Amygdala (tissue), 56 donors: ENCODE data around the gene ARID4B.

Source experiments
- DNase-seq, 56 donors: peaks; one replicate each; lab custom pipeline; 2025; lab: John Stamatoyannopoulos, UW

The ARID4B gene

DNA sequence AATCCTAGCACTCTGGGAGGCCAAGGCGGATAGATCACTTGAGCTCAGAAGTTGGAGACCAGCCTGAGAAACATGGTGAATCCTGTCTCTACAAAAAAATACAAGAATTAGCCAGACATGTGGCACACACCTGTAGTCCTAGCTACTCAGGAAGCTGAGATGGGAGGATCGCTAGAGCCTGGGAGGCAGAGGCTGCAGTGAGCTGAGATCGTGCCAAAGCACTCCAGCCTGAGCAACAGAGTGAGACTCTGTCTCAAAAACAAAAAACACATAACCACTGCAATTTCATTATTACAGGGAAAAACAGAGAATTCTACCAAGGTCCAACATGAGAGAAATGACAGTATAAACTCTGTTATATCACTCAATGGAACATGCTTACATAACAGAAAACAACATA lies 194.9 kb downstream of the ARID4B start:
- no peak for DNase-seq

DNA sequence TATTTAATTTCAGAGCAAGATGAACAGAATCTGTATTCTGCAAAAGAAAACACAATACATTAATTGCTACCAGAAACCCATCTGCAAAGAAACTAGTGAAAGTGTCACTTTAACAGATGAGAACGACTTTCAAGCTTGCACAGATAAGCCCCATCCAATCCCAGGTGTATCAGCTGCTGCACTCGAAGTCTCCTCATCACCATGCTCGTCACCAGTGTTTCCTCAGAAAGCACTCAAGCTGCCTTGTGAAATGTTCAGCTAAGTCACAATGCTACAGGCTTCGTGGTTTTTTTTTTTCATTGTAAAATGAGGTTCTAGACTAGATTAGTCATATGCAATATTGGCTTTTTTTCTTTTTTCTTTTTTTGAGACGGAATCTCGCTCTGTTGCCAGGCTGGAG lies 196.0 kb downstream of the ARID4B start:
- DNase-seq, result no peak

DNA sequence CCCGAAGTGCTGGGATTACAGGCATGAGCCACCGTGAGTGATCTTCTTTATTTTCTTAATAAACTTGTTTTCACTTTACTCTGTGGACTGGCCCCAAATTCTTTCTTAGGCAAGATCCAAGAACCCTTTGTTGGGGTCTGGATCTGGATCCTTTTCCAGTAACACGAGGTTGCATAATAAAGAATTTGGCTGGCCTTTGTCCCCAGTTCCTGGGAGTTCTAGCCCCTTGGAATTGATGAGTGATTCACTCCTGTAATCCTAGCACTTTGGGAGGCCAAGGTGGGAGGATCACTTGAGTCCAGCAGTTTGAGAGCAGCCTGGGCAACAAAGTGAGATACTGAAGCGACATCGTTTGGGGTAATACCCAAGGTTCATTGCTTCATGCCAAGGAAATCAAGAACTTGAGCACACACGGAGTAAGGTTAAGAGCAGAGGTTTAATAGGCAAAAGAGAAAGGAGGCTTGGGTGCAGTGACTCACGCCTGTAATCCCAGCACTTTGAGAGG lies 197.2 kb downstream of the ARID4B start:
- no peak for DNase-seq

DNA sequence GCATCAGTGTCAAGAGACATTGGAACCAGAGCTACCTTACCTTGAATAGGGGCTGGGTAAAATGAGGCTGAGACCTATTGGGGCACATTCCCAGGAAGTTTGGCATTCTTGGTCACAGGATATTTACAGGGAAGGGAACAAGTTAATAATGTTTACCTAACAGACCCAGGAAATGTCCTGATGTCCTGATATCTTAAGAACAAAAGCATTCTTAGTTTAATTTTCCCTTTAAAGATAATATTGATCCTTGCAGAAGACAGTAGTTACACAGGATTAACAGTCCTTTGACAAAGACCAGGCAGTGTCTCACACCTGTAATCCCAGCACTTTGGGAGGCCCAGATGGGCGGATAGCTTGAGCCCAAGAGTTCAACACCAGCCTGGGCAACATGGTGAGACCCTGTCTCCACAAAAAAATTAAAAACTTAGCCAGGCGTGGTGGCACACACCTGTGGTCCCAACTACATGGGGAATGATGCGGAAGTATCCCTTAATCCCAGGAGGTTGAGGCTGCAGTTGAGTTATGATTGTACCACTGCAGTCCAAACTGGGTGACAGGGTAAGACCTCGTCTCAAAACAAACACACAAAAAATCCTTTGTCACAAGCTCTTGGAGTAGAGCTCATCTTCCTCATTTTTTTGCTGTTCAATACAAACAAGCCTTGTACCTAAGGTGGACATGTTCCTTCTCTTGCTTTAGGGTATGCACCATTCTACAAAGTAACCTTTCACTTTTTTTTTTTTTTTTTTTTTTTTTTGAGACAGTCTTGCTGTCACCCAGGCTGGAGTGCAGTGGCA lies 198.0 kb downstream of the ARID4B start:
- no peak for DNase-seq

DNA sequence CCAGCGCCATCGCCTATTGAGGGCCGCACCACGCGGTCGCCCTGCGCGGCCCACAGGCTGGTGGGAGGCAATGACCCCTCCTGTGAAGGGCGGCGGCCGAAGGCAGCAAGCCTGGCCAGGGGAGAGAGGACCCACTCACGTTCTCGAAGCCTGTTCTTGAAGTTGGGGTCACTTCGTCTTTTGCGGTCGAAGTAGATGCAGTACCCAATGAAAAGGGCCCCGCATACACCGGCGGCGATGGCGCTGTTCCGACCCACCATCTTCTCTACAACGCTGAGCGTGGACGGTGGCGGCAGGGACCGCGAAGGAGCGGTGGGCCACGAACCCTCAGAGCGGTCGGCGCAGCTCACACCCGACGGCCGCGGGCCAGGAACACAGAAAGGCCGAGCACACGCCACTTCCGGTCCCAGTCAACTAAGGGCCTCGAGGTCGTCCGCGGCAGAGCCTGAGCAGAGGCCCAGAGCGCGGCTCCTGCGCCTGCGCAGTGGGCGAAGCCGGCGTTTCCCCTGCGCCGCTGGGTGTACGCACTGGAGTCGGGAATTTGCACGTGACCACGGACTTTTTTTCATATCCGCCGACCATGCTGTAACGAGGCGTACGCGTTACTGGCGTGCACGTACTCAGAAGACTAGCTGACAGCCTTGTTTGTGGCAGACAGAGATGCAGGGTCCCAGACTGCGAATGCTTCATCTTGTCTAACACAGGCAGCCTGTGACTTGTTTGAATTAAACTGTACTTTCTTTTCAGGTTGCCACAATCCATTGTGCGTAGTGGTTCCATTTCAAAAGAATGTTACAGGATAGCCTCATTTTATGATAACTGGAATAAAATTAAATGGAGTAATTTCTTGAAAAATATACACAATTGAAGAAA lies 199.3 kb downstream of the ARID4B start, which contains the start of gene TOMM20:
TSS of gene TOMM20 (minus strand) at position 382 of the 873 bp plus-strand sequence. CDS start at position 260, 122 bp downstream.
- DNase-seq, result peak; percentile 42 to 97 (median 92)

DNA sequence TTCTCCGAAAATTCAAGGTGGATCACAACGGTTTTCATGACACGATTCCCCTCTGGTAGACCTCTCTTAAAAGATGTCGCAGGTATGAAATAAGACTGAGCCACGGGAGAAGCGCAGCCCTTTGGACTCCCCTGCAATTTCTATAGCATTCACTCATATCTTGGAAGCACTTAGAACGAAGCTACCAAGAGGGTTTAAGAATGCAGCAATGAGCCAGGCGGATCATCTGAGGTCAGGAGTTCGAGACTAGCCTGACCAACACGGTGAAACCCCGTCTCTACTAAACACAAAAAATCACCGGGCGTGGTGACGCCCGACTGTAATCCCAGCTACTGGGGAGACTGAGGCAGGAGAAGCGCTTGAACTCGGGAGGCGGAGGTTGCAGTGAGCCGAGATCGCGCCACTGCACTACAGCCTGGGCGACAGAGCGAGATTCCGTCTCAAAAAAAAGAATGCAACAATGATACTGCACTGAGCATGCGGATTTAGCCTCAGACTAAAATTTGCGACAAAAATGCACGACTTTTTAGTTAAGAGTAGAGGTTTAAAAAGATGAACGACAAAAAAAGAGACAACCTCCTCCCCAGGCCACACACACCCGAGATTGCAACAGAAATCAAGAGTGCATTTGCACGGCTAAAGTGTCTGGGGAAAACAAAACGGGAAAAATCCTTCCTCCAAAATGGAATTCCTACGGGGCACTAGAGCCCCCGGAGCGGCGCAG lies 200.1 kb downstream of the ARID4B start:
- DNase-seq, result peak in 1 of 56 donors; percentile 19

DNA sequence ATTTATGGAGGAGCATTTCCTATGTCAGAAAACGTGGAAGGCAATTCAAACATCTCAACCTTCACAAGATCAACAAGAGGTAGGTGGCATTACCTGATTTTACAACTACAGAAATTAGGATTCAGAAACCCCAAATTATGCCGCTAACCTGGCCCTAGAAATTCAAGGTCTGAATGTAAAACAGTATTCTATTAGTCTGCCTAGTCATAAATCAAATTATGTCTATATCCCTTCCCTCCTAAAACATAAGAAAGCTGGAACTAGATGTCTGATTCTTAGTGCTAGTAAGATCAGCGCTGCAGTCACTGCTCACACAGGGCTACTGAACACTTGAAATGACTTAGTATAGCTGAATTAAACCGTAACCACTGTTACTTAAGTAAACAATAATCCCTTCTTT lies 200.8 kb downstream of the ARID4B start:
- no peak for DNase-seq

DNA sequence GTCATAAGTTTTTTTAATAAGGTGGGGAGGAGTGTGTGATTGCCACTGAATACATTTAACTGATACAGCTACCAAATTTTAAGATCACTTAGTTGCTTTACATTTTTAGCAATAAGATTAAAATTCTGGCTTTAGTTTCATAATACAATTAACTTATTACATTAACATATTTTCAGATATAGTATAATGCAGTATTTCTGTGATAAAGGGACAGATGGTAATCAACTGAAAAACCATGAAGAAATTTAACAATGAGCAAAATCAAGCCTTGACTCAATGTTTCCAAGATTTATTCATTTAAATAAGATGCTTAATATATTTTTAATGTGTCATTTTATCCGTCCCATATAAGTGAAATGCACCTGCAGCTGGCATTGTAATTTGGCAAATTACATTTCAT lies 203.3 kb downstream of the ARID4B start:
- no peak for DNase-seq

DNA sequence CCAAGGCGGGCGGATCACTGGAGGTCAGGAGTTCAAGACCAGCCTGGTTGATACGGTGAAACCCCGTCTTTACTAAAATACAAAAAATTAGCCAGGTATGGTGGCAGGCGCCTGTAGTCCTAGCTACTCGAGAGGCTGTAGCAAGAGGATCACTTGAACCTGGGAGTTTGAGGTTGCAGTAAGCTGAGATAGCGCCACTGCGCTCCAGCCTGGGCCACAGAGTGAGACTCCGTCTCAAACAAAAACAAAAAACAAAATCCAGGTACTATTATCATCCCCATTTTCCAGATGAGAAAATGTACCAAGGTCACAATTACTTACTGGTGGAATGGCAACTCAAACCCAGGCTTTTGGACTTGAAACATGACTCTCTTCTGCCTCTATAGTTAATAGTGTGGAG lies 203.9 kb downstream of the ARID4B start:
- no peak for DNase-seq

DNA sequence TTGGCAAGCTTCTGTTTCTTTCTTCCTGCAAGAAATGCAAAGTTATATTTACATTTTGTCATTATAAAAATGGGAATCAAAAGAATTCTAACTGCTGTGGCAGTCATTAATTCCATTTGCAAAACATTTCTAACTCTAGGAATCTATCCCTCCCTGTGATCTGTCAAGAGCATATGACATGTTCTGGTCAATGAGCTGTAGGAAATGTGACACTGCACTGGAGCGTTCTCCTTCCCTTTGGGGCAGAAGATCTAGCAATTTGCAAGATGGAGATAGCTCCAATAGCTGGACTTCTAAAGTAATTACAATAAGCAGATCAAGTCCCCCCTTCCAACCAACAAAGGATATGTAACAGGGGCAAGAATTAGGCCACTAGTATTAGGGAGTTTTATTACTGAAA lies 205.6 kb downstream of the ARID4B start:
- no peak for DNase-seq
